Chondrocyte (in vitro differentiated cells): Measurements from ENCODE around the gene CADM2. TPM values are rescaled to one million over a fixed set of nuclear protein-coding genes. Genes with fewer than 3 reads are reported as not detected.

Source experiments
- DNase-seq: peaks from one replicate; pipeline ENCODE4 v3.0.0; 2021; ENCODE audit warnings: mixed read lengths, low spot score
- H3K27ac Mint-ChIP-seq: one replicate; pipeline ENCODE4 v1.8.0; 2021; ENCODE audit warnings: mild to moderate bottlenecking, moderate library complexity, mixed read lengths; ENCODE audit not compliant: unreplicated experiment
- H3K27me3 Mint-ChIP-seq: 2 replicates; pipeline ENCODE4 v1.8.0; 2021; ENCODE audit warnings: low read depth, mixed read lengths
- H3K36me3 Mint-ChIP-seq: 2 replicates; pipeline ENCODE4 v1.8.0; 2021; ENCODE audit warnings: low read depth, mixed read lengths
- H3K4me1 Mint-ChIP-seq: 2 replicates; pipeline ENCODE4 v1.8.0; 2021; ENCODE audit warnings: low read depth, mild to moderate bottlenecking, mixed read lengths
- H3K4me3 Mint-ChIP-seq: one replicate; pipeline ENCODE4 v1.8.0; 2021; ENCODE audit warnings: mild to moderate bottlenecking, moderate library complexity, mixed read lengths; ENCODE audit not compliant: unreplicated experiment
- H3K9me3 Mint-ChIP-seq: 2 replicates; pipeline ENCODE4 v1.8.0; 2021; ENCODE audit warnings: low read depth, mixed read lengths
- total RNA-seq: library from RNA; stranded (reverse); gene quantifications from 3 replicates; pipeline ENCODE4 v1.2.1, GENCODE V29; 2021
- TF ChIP-seq, protein P1 (sequence below): fragments of 200-600 bp; sonication (generic); IDR thresholded peaks from 2 replicates; pipeline ENCODE4 v1.5.0; 2021; ENCODE audit warnings: antibody characterized with exemption, mild to moderate bottlenecking, moderate library complexity

CADM2 gene
- total RNA-seq, 1 donor from 2014 or later = 1.1 TPM

DNA sequence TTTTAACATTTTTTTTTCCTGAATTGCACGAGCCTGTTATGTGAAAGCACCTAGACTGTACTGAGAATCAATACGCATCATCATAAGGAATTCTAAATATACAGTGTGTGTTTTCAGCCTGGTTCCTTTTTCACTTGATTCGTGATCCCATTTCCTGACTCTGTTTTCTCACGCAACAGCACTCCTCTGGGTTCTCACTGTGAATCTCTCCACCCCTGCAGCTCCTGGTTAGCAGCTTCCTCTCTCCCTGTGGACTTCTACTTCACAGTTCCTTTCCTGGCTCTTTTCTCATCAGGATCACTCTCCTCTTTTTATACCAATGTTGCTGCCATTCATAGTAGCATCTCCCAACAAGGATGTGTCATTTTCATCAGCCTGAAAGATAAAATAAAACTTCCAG is 297.2 kb downstream of the CADM2 start:
- TF ChIP-seq, protein P1, sequence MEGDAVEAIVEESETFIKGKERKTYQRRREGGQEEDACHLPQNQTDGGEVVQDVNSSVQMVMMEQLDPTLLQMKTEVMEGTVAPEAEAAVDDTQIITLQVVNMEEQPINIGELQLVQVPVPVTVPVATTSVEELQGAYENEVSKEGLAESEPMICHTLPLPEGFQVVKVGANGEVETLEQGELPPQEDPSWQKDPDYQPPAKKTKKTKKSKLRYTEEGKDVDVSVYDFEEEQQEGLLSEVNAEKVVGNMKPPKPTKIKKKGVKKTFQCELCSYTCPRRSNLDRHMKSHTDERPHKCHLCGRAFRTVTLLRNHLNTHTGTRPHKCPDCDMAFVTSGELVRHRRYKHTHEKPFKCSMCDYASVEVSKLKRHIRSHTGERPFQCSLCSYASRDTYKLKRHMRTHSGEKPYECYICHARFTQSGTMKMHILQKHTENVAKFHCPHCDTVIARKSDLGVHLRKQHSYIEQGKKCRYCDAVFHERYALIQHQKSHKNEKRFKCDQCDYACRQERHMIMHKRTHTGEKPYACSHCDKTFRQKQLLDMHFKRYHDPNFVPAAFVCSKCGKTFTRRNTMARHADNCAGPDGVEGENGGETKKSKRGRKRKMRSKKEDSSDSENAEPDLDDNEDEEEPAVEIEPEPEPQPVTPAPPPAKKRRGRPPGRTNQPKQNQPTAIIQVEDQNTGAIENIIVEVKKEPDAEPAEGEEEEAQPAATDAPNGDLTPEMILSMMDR = no peak
- H3K36me3 Mint-ChIP-seq = no peaks in the 10 kb centered on the region
- no peak for DNase-seq
- H3K4me3 Mint-ChIP-seq = no peak overlapping the region
- H3K4me1 Mint-ChIP-seq = peaks cover 11% of the 10 kb centered on the region
- H3K27ac Mint-ChIP-seq = no peak overlapping the region
- H3K9me3 Mint-ChIP-seq = no peaks in the 10 kb centered on the region
- H3K27me3 Mint-ChIP-seq = no peaks in the 10 kb centered on the region

DNA sequence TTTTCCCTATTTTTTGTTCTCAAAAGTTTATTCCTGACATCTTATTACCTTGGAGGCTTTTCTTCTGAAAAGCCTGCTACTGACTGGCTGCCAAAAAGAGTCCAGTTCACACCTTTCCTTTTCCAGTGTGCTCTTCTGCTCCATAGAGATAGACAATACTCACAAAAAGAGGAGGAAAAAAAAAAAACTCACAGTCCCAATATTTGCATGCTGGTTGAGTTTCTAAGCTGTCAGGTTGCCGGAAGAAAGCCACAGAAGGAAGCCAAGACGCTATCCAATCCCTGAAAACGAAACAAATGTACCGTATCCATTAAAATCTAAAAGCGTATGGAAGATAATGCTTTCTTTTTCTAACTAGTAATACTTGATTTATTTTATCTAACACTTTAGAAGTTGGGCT is 299.5 kb downstream of the CADM2 start:
- Mint-ChIP-seq H3K36me3 (no peaks in the 10 kb centered on the region), H3K27me3 (no peaks in the 10 kb centered on the region), H3K4me3 (no peak overlapping the region), H3K9me3 (no peaks in the 10 kb centered on the region), H3K4me1 (peaks cover 11% of the 10 kb centered on the region), H3K27ac (no peak overlapping the region)
- no peak for DNase-seq
- TF ChIP-seq, protein P1 = no peak

DNA sequence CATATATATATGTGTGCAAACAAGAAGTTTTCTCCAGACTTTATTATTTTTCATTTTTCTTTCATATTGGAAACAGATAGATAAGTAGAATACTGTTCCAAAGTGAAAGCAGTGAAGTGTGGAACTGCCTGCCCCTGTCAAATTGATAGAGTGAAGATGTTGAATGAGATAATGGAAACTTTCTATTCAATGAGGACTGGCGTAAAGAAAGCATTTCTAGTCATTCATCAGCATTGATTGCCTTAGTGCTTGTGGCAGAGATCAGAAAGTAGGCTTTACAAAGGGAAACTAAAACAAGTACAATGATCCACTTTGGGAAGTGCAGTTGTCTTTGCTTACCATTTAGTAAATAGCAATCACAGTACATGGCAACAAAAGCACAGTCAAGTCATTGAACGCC is 300.0 kb downstream of the CADM2 start:
- no peak for DNase-seq
- Mint-ChIP-seq H3K27ac (no peak overlapping the region), H3K36me3 (no peaks in the 10 kb centered on the region)

DNA sequence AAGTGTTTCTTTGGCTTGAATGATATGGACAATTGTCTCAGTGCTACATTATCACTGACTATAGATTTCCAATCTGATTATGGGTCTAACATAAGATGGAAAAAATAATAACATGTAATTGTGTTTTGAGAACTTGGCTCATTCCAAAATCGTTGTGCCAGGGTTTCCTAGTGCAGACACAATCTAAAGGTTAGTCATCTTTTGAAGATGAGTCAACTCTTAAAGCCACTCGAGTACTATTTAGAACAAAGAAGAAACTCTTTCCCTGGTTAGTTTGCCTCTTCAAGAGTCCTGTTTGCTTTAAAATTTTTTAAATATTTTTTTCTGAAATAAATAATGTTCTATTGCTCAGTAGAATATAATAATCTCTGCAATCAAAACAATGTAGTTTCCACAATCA is 301.0 kb downstream of the CADM2 start:
- no peaks in the 10 kb centered on the region for H3K36me3 Mint-ChIP-seq
- H3K4me1 Mint-ChIP-seq = peaks cover 11% of the 10 kb centered on the region
- H3K4me3 Mint-ChIP-seq = no peak overlapping the region
- no peak for DNase-seq
- H3K27ac Mint-ChIP-seq = no peak overlapping the region
- H3K27me3 Mint-ChIP-seq = no peaks in the 10 kb centered on the region
- TF ChIP-seq, protein P1 = no peak
- no peaks in the 10 kb centered on the region for H3K9me3 Mint-ChIP-seq

More for the DNA sequence above, 300.0 kb downstream of the CADM2 start:
- Mint-ChIP-seq H3K27me3 (no peaks in the 10 kb centered on the region), H3K4me1 (peaks cover 11% of the 10 kb centered on the region), H3K9me3 (no peaks in the 10 kb centered on the region), H3K4me3 (no peak overlapping the region)
- TF ChIP-seq, protein P1 = no peak

DNA sequence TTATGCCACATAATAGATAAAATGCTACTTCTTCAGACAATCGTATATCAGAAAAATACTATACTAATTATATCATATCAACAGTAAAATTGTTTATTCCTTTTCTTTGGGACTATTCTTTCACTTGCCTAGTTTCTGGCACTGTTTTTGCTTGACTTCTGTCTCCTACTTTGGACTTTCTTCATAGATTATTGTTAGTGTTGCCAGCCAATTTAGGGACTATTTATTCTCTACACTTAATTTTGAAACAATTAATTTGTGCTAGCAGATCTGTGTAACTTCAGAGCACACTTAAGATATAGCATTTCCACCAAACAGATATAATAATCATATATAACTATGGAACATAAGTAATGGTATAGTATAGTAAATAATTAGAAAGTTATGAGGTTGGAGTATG is 305.6 kb downstream of the CADM2 start:
- no peak for DNase-seq
- TF ChIP-seq, protein P1 = no peak
- Mint-ChIP-seq H3K27me3 (peaks cover 4% of the 10 kb centered on the region), H3K27ac (no peak overlapping the region), H3K9me3 (no peaks in the 10 kb centered on the region), H3K36me3 (no peaks in the 10 kb centered on the region), H3K4me1 (no peaks in the 10 kb centered on the region), H3K4me3 (no peak overlapping the region)
